Spleen (tissue), 7 donors: Measurements from ENCODE around the gene PRKG1.

Experiments
- CTCF ChIP-seq, 11 experiments: fragments of 200-600 bp in 7 of 11; fragments of 450-650 bp in 4 of 11; sonication (generic) in 4 of 11; IDR thresholded peaks in 8 of 11; conservative IDR thresholded peaks in 3 of 11; 1 replicate in 7 of 11; 2 replicates in 4 of 11; pipeline versions ENCODE4 v1.4.0 to v1.8.0; 2016 to 2021; ENCODE audit warnings: antibody characterized with exemption in 11 of 11, inconsistent platforms in 4 of 11, mild to moderate bottlenecking in 1 of 11
- POLR2AphosphoS5 ChIP-seq, 3 donors: sonication (generic); formaldehyde crosslinking; IDR thresholded peaks; one replicate each; pipeline ENCODE4 v1.5.1; 2017; ENCODE audit warnings: antibody characterized with exemption in 3 of 3
- donor health status: DM: no; HTN: no; CAD: no; lungs with moderate emphysema.
- donor health status: DM: no; HTN: no; CAD: no.
- donor health status: DM: no; HTN: no; CAD: no.

- TF ChIP-seq CTCF (IDR thresholded peaks at IDR 0.05 in 8 of 11, conservative IDR thresholded peaks at IDR 0.05 in 3 of 11) (no peak), POLR2AphosphoS5 (IDR thresholded peaks at IDR 0.05) (no peak)
These were observed 1165.5 kb downstream of the PRKG1 start for GRCh38 chr10:52239771-52240170.
